PFSK-1 (cell line): Measurements from ENCODE around the gene GPR21.

Experiments used
- POLR2AphosphoS5 ChIP-seq: IDR thresholded peaks from 2 replicates; pipeline ENCODE4 v1.6.1; 2012; ENCODE audit warnings: low read depth, mild to moderate bottlenecking, control low read depth, low read length, moderate library complexity
- TAF1 ChIP-seq: IDR thresholded peaks from 2 replicates; pipeline ENCODE4 v1.6.1; 2012; ENCODE audit warnings: low read length, control low read depth, borderline replicate concordance; ENCODE audit not compliant: insufficient read depth

DNA sequence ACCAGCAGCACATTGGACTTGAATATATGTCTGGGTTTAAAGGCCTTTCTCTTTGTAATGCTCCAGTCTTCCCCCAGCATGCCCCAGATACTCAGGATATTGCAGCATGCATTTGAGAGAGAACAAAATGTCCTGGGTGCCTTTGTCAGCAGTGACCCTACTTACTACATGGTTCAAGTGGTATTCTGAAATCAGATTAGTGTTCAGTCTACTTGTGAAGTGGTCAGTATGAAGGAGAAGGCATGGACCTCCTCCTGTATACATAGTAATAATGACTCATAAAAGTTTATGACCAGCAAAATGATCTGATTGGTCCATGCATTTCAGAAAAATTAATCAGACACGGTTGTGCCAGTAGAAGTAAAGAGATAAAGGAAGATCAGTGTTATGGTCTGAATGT is 25.4 kb downstream of the GPR21 start:
- TF ChIP-seq POLR2AphosphoS5 (no peak), TAF1 (no peak)
